Measurements from ENCODE around the gene RGS4. TPM values are rescaled to one million over a fixed set of nuclear protein-coding genes. Genes with fewer than 3 reads are reported as not detected.

The RGS4 gene
- total RNA-seq, 1 donor from 2014 or later = under 0.01 TPM

DNA sequence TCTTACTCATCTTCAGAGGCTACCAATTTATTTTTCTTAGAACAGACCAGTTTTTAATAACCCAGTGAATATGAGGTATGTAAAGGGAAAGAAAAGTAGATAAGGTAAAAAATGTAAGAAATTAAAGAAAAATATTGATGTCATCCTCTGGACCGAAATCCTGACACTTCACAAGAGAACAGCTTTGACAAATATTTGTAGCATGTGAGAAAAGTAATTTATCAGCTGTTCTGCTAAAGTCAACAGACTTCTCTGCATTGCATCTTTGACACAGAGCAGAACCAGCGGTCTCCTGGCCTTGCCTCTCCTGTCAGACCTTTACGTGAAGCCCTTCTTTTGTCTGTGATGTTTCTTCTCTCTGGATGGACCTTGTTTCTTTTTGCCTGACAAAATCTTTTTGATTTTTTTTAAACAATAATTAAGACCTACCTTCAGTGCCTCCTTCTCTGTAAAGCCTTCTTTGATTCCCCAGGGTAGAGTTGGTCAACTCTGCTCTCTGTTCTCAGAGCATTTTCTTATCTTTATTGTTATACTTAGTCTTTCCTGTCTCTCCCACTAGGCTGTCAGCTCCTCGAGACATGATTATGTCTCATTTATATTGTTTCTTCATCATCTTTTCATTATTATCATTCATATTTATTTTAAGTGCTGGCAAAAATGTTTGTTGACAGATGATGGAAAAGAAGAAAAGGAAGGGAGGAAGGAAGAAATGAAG is 35.4 kb downstream of the RGS4 start:
- no peak for DNase-seq (ENCODE audit: low read depth)
- Histone ChIP-seq H3K4me3 (ENCODE audit: low read depth, low read length) (no peak overlapping the region), H3K36me3 (ENCODE audit: control insufficient read depth, insufficient read depth, low read length) (no peaks in the 10 kb centered on the region), H3K27me3 (ENCODE audit: control insufficient read depth, insufficient read depth, low read length) (no peaks in the 10 kb centered on the region)
- TF ChIP-seq, protein P1, sequence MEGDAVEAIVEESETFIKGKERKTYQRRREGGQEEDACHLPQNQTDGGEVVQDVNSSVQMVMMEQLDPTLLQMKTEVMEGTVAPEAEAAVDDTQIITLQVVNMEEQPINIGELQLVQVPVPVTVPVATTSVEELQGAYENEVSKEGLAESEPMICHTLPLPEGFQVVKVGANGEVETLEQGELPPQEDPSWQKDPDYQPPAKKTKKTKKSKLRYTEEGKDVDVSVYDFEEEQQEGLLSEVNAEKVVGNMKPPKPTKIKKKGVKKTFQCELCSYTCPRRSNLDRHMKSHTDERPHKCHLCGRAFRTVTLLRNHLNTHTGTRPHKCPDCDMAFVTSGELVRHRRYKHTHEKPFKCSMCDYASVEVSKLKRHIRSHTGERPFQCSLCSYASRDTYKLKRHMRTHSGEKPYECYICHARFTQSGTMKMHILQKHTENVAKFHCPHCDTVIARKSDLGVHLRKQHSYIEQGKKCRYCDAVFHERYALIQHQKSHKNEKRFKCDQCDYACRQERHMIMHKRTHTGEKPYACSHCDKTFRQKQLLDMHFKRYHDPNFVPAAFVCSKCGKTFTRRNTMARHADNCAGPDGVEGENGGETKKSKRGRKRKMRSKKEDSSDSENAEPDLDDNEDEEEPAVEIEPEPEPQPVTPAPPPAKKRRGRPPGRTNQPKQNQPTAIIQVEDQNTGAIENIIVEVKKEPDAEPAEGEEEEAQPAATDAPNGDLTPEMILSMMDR (IDR thresholded peaks at IDR 0.05; ENCODE audit: insufficient read depth, low read length, severe bottlenecking) = no peak
- no peak for FAIRE-seq

DNA sequence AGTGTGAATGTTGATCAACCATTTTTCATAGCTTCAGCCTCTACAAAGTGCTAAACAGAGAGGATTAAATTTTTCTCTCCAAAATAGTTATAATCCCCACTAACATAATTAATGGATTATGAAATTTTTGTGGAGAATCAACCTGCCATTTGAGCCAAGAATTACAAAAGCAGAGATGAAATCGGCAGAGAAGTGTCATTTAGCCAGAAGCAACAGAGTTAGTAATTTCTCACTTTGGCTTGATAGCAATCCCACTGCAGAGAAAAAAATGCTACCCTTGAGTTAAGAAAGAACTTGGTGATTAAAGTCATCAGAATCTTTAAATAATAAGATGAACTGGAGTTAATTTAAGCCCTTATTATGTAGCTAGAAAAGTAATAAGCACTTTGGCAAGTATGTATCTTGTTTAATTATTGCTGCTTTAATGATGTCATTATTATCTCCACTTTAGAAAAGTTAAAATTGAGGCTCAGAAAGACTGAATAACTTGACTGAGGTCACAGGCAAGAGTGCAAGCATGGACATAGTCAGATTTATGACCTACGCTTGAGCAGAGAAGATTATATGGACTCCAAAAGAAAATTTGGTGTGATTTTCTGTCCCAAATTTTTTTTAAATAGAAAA is 37.3 kb downstream of the RGS4 start:
- no peak for DNase-seq (ENCODE audit: low read depth)
- Histone ChIP-seq H3K4me3 (ENCODE audit: low read depth, low read length) (no peak overlapping the region), H3K27me3 (ENCODE audit: control insufficient read depth, insufficient read depth, low read length) (no peaks in the 10 kb centered on the region), H3K36me3 (ENCODE audit: control insufficient read depth, insufficient read depth, low read length) (no peaks in the 10 kb centered on the region)
- TF ChIP-seq, protein P1 (IDR thresholded peaks at IDR 0.05; ENCODE audit: insufficient read depth, low read length, severe bottlenecking) = no peak
- FAIRE-seq = no peak

DNA sequence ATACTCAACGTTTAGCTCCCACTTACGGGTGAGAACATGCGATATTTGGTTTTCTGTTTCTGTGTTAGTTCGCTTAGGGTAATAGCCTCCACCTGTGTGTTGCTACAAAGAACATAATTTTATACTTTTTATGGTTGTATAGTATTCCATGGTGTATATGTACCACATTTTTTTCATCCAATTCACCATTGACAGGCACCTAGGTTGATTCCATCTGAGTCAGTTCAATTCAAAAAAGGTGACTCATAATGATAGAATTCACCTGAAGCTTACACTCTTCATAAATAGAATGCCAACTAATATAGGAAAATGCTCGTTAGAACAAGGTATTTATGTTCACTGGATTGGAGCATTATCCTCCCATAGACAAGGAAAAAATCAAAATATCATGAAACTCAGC is 38.5 kb downstream of the RGS4 start:
- Histone ChIP-seq H3K27me3 (ENCODE audit: control insufficient read depth, insufficient read depth, low read length) (no peaks in the 10 kb centered on the region), H3K4me3 (ENCODE audit: low read depth, low read length) (no peak overlapping the region), H3K36me3 (ENCODE audit: control insufficient read depth, insufficient read depth, low read length) (no peaks in the 10 kb centered on the region)
- TF ChIP-seq, protein P1 (IDR thresholded peaks at IDR 0.05; ENCODE audit: insufficient read depth, low read length, severe bottlenecking) = no peak
- FAIRE-seq (no peak), DNase-seq (ENCODE audit: low read depth) (peak; percentile 45)

DNA sequence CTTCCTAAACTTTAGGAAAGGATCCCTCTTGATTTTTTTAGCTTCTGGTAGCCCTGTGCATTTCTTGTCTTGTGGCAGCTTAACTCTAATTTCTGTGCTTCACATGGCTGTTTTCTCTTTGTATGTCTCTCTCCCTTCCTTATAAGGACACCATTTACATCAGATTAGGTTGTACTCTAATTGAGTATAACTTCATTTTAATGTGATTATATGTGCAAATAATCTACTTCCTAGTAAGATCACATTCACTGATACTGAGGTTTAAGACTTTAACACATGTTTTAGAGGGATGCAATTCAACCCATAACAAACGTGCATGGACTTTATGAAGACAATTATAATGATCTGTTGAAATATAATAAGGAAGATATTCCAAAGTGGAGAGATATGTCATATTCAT is 46.7 kb downstream of the RGS4 start:
- no peaks in the 10 kb centered on the region for H3K27me3 ChIP-seq (ENCODE audit: control insufficient read depth, insufficient read depth, low read length)
- TF ChIP-seq, protein P1 (IDR thresholded peaks at IDR 0.05; ENCODE audit: insufficient read depth, low read length, severe bottlenecking) = no peak
- FAIRE-seq = no peak

DNA sequence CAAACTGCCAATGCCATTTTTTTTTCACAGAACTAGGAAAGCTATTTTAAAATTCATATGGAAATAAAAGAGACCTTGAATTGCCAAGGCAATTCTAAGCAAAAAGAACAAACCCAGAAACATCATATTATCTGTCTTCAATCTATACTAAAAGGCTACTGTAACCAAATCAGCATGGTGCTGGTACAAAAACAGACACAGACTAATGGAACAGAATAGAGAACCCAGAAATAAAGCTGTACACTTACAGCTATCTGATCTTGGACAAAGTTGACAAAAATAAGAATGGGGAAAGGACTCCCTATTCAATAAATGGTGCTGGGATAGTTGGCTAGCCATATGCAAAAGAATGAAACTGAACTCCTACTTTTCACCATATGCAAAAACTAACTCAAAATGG is 50.5 kb downstream of the RGS4 start:
- no peak for DNase-seq (ENCODE audit: low read depth)
- Histone ChIP-seq H3K4me3 (ENCODE audit: low read depth, low read length) (no peak overlapping the region), H3K36me3 (ENCODE audit: control insufficient read depth, insufficient read depth, low read length) (no peaks in the 10 kb centered on the region), H3K27me3 (ENCODE audit: control insufficient read depth, insufficient read depth, low read length) (no peaks in the 10 kb centered on the region)
- TF ChIP-seq, protein P1 (IDR thresholded peaks at IDR 0.05; ENCODE audit: insufficient read depth, low read length, severe bottlenecking) = no peak
- FAIRE-seq = no peak

More for the DNA sequence above, 46.7 kb downstream of the RGS4 start:
- no peak for DNase-seq (ENCODE audit: low read depth)
- H3K36me3 ChIP-seq (ENCODE audit: control insufficient read depth, insufficient read depth, low read length) = no peaks in the 10 kb centered on the region
- H3K4me3 ChIP-seq (ENCODE audit: low read depth, low read length) = no peak overlapping the region
